ENCODE results near the gene CCNQ. TPM values are rescaled to one million over a fixed set of nuclear protein-coding genes. Genes with fewer than 3 reads are reported as not detected.

The CCNQ gene
- total RNA-seq, 1 donor from 2014 or later, result 52.7 TPM

DNA sequence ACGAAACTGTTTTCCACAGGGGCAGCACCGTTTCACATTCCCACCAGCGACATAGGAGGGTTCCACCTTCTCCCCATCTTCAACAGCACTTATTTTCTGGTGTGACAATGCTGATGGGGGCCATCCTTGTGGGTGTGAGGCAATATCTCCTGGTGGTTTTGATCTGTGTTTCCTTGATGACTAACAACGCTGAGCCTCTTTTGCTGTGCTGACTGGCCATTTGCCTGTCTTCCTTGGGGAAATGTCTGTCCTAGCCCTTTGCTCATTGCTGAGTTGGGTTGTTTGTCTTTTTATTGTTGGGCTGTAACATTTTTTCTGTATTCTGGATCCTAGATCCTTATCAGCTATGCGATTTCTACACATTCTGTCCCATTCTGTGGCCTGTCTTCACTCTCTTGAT lies 47.8 kb downstream of the CCNQ start:
- no peak overlapping the region for H3K27ac ChIP-seq
- intact Hi-C loops (cut with DNase I), result no loop called here
- no peaks in the 10 kb centered on the region for H3K9me3 ChIP-seq
- no peaks in the 10 kb centered on the region for H3K4me1 ChIP-seq
- TF ChIP-seq, protein P1, sequence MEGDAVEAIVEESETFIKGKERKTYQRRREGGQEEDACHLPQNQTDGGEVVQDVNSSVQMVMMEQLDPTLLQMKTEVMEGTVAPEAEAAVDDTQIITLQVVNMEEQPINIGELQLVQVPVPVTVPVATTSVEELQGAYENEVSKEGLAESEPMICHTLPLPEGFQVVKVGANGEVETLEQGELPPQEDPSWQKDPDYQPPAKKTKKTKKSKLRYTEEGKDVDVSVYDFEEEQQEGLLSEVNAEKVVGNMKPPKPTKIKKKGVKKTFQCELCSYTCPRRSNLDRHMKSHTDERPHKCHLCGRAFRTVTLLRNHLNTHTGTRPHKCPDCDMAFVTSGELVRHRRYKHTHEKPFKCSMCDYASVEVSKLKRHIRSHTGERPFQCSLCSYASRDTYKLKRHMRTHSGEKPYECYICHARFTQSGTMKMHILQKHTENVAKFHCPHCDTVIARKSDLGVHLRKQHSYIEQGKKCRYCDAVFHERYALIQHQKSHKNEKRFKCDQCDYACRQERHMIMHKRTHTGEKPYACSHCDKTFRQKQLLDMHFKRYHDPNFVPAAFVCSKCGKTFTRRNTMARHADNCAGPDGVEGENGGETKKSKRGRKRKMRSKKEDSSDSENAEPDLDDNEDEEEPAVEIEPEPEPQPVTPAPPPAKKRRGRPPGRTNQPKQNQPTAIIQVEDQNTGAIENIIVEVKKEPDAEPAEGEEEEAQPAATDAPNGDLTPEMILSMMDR (IDR thresholded peaks at IDR 0.05), result no peak
- no peaks in the 10 kb centered on the region for H3K36me3 ChIP-seq
- no peak overlapping the region for H3K4me3 ChIP-seq
- no peak for DNase-seq (ENCODE audit: low spot score in 2 of 2)
- no peaks in the 10 kb centered on the region for H3K27me3 ChIP-seq

DNA sequence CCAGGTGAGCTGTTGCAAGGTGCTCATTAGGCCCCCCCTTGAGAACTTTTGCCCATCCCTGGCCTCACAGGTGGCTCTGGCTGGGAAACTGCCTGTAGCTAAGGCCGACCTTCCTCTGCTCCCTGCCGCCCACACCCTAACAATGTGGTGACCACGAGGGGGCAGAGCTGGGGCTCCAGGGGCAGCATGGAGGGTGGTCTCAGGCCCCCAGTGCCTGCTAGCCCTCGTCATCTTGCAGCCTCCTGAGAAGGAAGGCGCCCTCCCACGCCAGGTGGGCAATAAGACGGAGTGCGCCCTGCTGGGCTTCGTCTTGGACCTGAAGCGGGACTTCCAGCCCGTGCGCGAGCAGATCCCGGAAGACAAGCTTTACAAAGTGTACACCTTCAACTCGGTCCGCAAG lies 49.1 kb downstream of the CCNQ start:
- no peak overlapping the region for H3K4me3 ChIP-seq
- intact Hi-C loops (cut with DNase I), result no loop called here
- H3K9me3 ChIP-seq, result no peaks in the 10 kb centered on the region
- H3K4me1 ChIP-seq, result no peaks in the 10 kb centered on the region
- no peaks in the 10 kb centered on the region for H3K27me3 ChIP-seq
- TF ChIP-seq, protein P1 (IDR thresholded peaks at IDR 0.05), result no peak
- no peaks in the 10 kb centered on the region for H3K36me3 ChIP-seq
- H3K27ac ChIP-seq, result no peak overlapping the region
- DNase-seq (ENCODE audit: low spot score in 2 of 2), result no peak

DNA sequence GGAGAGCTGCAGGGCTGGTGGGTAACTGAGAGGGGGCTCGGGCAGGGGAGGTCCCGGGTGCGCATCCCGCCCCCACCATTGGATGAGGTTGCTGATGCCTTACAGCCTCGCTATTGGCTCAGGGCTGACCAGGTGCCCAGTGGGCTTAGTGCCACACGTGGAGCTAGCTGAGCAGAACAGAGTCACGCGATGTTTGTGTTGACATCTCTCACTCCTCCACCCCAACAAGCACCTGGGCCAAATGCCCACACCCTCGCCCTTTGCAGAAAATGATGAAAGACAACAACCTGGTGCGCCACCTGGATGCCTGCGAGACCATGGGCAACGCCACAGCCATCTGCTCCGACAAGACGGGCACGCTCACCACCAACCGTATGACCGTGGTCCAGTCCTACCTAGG lies 49.7 kb downstream of the CCNQ start:
- Histone ChIP-seq H3K4me3 (no peak overlapping the region), H3K36me3 (no peaks in the 10 kb centered on the region), H3K27ac (no peak overlapping the region), H3K4me1 (no peaks in the 10 kb centered on the region), H3K27me3 (no peaks in the 10 kb centered on the region), H3K9me3 (no peaks in the 10 kb centered on the region)
- TF ChIP-seq, protein P1 (IDR thresholded peaks at IDR 0.05), result no peak
- DNase-seq (ENCODE audit: low spot score in 2 of 2), result no peak
- intact Hi-C loops (cut with DNase I), result no loop called here

DNA sequence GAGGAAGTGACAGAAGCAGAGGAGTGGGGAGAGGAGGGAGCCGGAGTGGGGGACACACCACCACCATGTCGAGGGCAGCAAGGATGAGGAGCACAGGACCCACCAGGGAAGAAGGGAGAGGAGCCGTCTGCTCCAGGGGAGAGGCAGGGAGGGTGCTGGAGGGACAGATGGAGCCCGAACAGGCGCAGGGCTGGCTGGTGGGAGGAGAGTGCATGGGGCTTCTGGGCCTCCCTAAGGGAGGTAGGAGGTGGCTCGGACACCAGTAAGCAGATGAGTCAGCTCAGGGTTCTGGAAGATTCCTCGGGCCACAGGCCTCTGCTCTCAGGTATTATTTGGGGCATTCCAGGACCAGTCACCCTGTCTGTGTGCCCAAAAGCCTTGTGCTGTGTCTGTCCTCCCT lies 51.7 kb downstream of the CCNQ start:
- Histone ChIP-seq H3K36me3 (no peaks in the 10 kb centered on the region), H3K4me3 (no peak overlapping the region), H3K27me3 (no peaks in the 10 kb centered on the region), H3K4me1 (no peaks in the 10 kb centered on the region), H3K27ac (no peak overlapping the region), H3K9me3 (no peaks in the 10 kb centered on the region)
- no peak for DNase-seq (ENCODE audit: low spot score in 2 of 2)
- TF ChIP-seq, protein P1 (IDR thresholded peaks at IDR 0.05), result no peak
- intact Hi-C loops (cut with DNase I), result no loop called here

DNA sequence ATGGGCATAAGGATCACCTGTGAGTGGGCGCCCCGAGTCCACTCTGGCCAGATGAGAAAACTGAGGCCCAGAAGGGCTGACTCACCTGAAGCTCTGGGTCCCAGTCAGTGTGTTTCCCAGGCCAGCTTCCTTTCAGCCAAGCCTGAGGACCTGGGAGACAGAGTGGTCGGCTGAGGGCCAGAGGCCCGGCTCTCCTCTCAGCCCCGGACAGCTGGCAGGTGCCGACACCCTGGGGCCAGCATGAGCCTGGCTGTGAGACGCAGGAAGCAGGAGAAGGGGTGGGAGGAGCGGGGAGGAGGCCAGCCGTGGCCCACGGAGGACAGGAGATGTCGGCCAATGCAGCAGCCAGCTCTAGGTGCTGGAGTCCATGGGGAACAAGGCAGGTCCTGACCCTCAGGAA lies 52.6 kb downstream of the CCNQ start:
- TF ChIP-seq, protein P1 (IDR thresholded peaks at IDR 0.05), result no peak
- Histone ChIP-seq H3K4me1 (no peaks in the 10 kb centered on the region), H3K36me3 (no peaks in the 10 kb centered on the region), H3K4me3 (no peak overlapping the region), H3K9me3 (no peaks in the 10 kb centered on the region), H3K27ac (no peak overlapping the region), H3K27me3 (no peaks in the 10 kb centered on the region)
- intact Hi-C loops (cut with DNase I), result no loop called here
- DNase-seq (ENCODE audit: low spot score in 2 of 2), result no peak

DNA sequence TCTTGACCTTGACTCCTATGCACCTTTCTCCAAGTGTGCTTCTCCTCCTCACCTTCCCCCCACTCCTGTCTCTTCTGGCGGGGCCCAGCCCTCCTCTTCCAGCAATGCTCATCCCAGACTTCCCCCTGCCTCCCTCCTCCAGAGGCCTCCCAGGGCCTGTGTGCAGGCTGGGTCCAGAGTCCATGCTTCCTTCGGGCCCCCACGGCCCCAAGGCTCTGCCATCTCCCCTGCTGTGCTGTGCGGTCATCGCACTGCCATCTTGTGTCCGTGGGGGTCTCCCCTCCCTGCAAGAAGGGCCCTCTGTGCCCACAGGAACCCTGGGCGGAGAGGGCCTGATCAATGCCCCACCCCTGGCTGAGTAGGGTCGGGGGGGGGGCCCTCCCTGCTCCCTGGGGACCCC lies 54.2 kb downstream of the CCNQ start:
- Histone ChIP-seq H3K27ac (no peak overlapping the region), H3K9me3 (no peaks in the 10 kb centered on the region), H3K27me3 (no peaks in the 10 kb centered on the region), H3K4me1 (no peaks in the 10 kb centered on the region), H3K36me3 (no peaks in the 10 kb centered on the region), H3K4me3 (no peak overlapping the region)
- intact Hi-C loops (cut with DNase I), result no loop called here
- TF ChIP-seq, protein P1 (IDR thresholded peaks at IDR 0.05), result no peak
- no peak for DNase-seq (ENCODE audit: low spot score in 2 of 2)
